Tibial artery (tissue), 4 donors: ENCODE measurements around the gene SNX30.
A peak's percentile ranks its signal among the peaks of the same experiment; 100 is the strongest.
"Not testable (repeated sequence)": the region's sequence is repeated elsewhere in the genome, so short reads cannot be mapped to it uniquely, and the experiment has no call there.

ENCODE experiments used
- DNase-seq, 2 donors: peaks; one replicate each; pipeline ENCODE4 v3.0.0-alpha.2; 2019
- H3K27ac ChIP-seq, 2 donors: fragments of 200-600 bp; sonication (generic) in 1 of 2; 1 replicate in 1 of 2; 2 replicates in 1 of 2; pipeline ENCODE4 v1.5.1; 2018 to 2019; ENCODE audit warnings: mild to moderate bottlenecking in 1 of 2
- H3K27me3 ChIP-seq, 2 donors: fragments of 200-600 bp; sonication (generic) in 1 of 2; one replicate each; pipeline versions ENCODE4 v1.5.1 to v1.6.0; 2016 to 2019
- H3K36me3 ChIP-seq, 3 donors: fragments of 200-600 bp; sonication (generic) in 2 of 3; one replicate each; pipeline ENCODE4 v1.5.1; 2016 to 2019; ENCODE audit warnings: mild to moderate bottlenecking in 2 of 3
- H3K4me1 ChIP-seq, 4 donors: fragments of 200-600 bp; sonication (generic) in 2 of 4; 1 replicate in 3 of 4; 2 replicates in 1 of 4; pipeline ENCODE4 v1.5.1; 2016 to 2019
- H3K4me3 ChIP-seq, 2 donors: fragments of 200-600 bp; sonication (generic) in 1 of 2; 1 replicate in 1 of 2; 2 replicates in 1 of 2; pipeline ENCODE4 v1.5.1; 2018 to 2019; ENCODE audit warnings: mild to moderate bottlenecking in 2 of 2
- H3K9me3 ChIP-seq, 3 donors: fragments of 200-600 bp; sonication (generic) in 1 of 3; one replicate each; pipeline ENCODE4 v1.5.1; 2016 to 2019
- intact Hi-C: fragments of 100-400 bp; cut with DNase I; formaldehyde crosslinking; loops from one replicate; pipeline ENCODE4 v1.15.0; 2023; ENCODE audit warnings: low total_unique reads
- TF ChIP-seq, protein P1 (sequence below), 2 experiments: fragments of 200-600 bp in 1 of 2; fragments of 450-650 bp in 1 of 2; IDR thresholded peaks; one replicate each; pipeline ENCODE4 v1.5.1; 2017 to 2019; ENCODE audit warnings: antibody characterized with exemption in 2 of 2, mild to moderate bottlenecking in 1 of 2, moderate library complexity in 1 of 2

Gene SNX30

DNA sequence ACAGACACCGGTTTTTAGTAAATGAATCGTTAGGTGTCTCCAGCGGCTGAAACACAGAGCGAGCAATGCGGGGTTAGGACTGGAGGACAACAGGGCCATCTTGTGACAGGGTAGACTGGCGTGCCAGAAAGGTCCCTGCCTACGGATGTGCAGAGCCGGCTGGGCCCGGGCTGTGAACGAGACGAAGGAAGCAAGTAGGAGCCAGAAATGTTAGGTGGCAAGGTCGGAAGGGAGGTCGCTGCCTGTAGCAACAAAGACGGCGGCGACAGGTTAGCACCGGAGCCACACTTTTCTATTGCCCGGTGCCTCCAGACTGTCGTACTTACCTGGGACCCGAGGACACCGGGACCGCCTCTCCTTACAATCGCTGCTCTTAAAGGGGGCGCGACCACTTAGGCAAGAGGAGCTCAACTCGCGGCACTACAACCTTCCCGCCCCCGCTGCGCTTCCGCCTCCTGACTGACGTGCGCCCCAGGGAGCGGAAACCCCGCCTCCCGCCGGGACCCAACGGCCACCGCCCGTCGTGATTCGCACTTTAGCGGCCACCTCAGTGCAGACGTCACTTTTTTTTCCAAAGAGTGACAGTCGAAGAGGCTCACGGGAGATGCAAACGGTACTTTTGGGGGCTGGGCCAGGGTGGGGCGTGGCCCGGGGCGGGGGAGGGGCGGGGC lies 32.8 kb upstream of the SNX30 start, which contains the start of gene INIP:
TSS of gene INIP (minus strand) at position 457 of the 671 bp plus-strand sequence. CDS start 1,632 bp downstream, outside the sequence.
- H3K4me1 ChIP-seq = peaks cover 0 to 20% (median 9%) of the 10 kb centered on the region in 4 donors
- H3K36me3 ChIP-seq = peaks cover 0 to 19% (median 9%) of the 10 kb centered on the region in 3 donors
- peak; percentile 93 to 97 for DNase-seq
- no peaks in the 10 kb centered on the region for H3K9me3 ChIP-seq
- peak within 1 kb of the TSS; percentile 86 to 92 for H3K27ac ChIP-seq
- intact Hi-C loops = loop anchor here (10.0 kb wide), 1 partner anchor 107 kb away; no protein-coding TSS in a partner anchor
- no peaks in the 10 kb centered on the region for H3K27me3 ChIP-seq
- H3K4me3 ChIP-seq = peak within 1 kb of the TSS; percentile 78 to 95
- TF ChIP-seq, protein P1, sequence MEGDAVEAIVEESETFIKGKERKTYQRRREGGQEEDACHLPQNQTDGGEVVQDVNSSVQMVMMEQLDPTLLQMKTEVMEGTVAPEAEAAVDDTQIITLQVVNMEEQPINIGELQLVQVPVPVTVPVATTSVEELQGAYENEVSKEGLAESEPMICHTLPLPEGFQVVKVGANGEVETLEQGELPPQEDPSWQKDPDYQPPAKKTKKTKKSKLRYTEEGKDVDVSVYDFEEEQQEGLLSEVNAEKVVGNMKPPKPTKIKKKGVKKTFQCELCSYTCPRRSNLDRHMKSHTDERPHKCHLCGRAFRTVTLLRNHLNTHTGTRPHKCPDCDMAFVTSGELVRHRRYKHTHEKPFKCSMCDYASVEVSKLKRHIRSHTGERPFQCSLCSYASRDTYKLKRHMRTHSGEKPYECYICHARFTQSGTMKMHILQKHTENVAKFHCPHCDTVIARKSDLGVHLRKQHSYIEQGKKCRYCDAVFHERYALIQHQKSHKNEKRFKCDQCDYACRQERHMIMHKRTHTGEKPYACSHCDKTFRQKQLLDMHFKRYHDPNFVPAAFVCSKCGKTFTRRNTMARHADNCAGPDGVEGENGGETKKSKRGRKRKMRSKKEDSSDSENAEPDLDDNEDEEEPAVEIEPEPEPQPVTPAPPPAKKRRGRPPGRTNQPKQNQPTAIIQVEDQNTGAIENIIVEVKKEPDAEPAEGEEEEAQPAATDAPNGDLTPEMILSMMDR (IDR thresholded peaks at IDR 0.05) = peak in 1 of 2 experiments; percentile 24

DNA sequence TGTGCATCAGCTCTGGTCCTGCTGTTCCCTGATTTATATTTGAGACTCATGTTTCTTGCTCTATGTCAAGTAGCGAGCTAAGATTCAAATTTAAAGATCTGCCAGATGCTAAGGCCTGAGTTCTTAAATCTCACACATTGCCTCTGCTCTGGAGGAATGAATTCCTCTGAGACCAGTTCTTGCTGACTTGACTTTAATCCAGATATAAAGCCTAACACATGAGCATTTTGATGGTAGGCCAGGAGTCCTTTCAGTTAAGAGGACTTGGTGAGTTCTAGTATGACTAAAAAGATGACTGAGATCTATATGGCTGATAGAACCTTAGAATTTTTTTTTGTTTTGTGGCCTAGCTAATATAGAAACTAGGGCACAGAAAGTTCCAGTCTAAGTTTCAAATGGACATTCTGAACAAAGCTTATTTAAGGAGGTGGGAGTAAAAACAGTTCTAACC lies 31.3 kb upstream of the SNX30 start:
- TF ChIP-seq, protein P1 (IDR thresholded peaks at IDR 0.05) = no peak
- Histone ChIP-seq H3K4me1 (peaks cover 0 to 20% (median 9%) of the 10 kb centered on the region in 4 donors), H3K27ac (peak overlapping the region; percentile 24 to 86), H3K27me3 (no peaks in the 10 kb centered on the region), H3K9me3 (no peaks in the 10 kb centered on the region), H3K36me3 (peaks cover 0 to 6% (median 5%) of the 10 kb centered on the region in 3 donors), H3K4me3 (no peak overlapping the region)
- DNase-seq = no peak
- intact Hi-C loops = loop anchor here (10.0 kb wide), 1 partner anchor 106 kb away; no protein-coding TSS in a partner anchor

DNA sequence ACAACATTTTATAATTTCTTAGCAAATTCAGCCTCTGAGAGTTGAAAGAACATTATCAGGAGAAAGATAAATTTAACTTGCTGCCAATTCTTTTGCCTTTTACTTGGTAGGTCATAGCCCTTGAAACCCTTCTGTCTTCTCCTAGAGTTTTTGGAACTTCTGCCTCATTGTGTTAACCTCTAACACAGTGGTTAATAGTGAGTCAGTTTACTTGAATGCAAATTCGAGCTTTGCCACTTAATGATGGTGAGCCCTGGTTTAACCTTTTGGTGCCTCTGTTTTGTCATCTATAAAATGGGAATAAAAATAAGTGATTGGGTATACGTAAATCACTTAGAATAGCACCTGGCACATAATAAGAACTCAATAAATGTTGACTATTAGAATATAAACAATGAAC lies 30.9 kb upstream of the SNX30 start:
- intact Hi-C loops = loop anchor here (10.0 kb wide), 1 partner anchor 105 kb away; no protein-coding TSS in a partner anchor
- Histone ChIP-seq H3K27me3 (no peaks in the 10 kb centered on the region), H3K4me3 (no peak overlapping the region), H3K27ac (peak overlapping the region; percentile 24 to 86), H3K9me3 (no peaks in the 10 kb centered on the region), H3K4me1 (peaks cover 0 to 20% (median 9%) of the 10 kb centered on the region in 4 donors), H3K36me3 (peaks cover 0 to 5% (median under 1%) of the 10 kb centered on the region in 3 donors)
- TF ChIP-seq, protein P1 (IDR thresholded peaks at IDR 0.05) = no peak
- no peak for DNase-seq

DNA sequence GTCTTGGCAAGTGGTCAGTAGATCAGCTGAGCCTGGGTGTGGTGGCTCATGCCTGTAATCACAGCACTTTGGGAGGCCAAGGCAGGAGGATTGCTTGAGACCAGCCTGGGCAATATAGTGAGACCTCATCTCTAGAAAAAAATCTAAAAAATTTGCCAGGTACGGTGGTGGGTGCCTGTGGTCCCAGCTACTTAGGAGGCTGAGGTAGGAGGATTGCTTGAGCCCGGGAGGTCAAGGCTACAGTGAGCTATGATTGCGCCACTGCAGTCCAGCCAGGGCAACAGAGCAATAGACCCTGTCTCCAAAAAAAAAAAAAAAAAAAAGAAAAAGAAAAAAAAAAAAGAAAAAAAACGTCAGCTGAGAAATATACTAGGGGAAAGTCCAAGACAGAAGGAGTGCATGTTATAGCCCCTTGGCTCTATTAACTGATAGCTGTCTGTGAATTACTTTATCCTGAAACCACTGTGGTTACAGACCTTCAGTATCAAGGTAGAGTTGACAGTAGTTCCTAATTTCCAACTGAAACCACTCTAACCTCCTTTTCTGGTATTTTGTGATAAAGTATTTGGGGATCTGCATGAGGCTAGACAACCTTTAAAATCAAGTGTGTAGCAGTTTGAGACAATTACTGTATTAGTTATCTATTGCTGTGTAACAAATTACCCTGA lies 30.3 kb upstream of the SNX30 start:
- Histone ChIP-seq H3K27me3 (no peaks in the 10 kb centered on the region), H3K9me3 (no peaks in the 10 kb centered on the region), H3K4me3 (no peak overlapping the region), H3K27ac (no peak overlapping the region), H3K4me1 (peaks cover 0 to 20% (median 9%) of the 10 kb centered on the region in 4 donors), H3K36me3 (peaks cover 0 to 2% (median 0%) of the 10 kb centered on the region in 3 donors)
- TF ChIP-seq, protein P1 (IDR thresholded peaks at IDR 0.05) = no peak
- intact Hi-C loops = no loop called here
- DNase-seq = no peak

DNA sequence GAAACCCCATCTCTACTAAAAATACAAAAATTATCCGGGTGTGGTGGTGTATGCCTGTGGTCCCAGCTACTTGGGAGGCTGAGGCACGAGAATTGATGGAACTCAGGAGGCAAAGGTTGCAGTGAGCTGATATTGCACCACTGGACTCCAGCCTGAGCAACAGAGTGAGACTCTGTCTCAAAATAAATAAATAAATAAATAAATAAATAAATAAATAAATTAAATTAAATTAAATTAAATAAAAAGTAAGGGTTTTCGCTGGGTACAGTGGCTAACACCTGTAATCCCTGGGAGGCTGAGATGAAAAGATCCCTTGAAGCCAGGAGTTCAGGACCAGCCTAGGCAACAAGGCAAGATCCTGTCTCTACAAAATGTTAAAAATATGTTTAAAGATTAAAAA lies 27.8 kb upstream of the SNX30 start:
- intact Hi-C loops, H3K9me3 ChIP-seq: not testable (repeated sequence)

DNA sequence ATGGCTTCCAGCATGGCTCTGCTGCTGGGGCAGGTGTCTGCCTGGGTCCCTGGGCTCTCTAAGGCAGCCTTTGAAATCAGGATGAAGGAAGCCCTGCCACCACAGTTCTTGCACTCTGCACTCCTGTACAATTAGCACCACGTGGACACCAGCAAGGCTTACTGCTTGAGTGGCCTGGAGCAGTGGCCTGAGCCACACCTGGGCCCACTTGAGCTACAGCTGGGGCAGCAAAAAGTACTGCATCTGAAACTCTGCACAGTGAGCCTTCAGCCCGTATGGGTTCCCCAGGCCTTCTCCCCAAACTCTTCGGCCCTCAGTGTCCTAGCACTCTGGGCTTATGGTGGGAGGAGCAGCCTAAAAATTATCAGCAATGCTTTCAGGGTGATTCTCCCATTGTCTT lies 24.6 kb upstream of the SNX30 start:
- intact Hi-C loops = no loop called here
- Histone ChIP-seq H3K27me3 (no peaks in the 10 kb centered on the region), H3K36me3 (no peaks in the 10 kb centered on the region), H3K27ac (no peak overlapping the region), H3K4me1 (no peaks in the 10 kb centered on the region), H3K4me3 (no peak overlapping the region), H3K9me3 (no peaks in the 10 kb centered on the region)
- DNase-seq = no peak
- TF ChIP-seq, protein P1 (IDR thresholded peaks at IDR 0.05) = no peak

More for the DNA sequence above, 27.8 kb upstream of the SNX30 start:
- DNase-seq, H3K4me3 ChIP-seq, H3K4me1 ChIP-seq, H3K36me3 ChIP-seq, H3K27me3 ChIP-seq, H3K27ac ChIP-seq: not testable (repeated sequence)
